ENCODE data around the gene NEUROG1.
"Not testable (repeated sequence)": the region's sequence is repeated elsewhere in the genome, so short reads cannot be mapped to it uniquely, and the experiment has no call there.

The NEUROG1 gene

GRCh38 chr5:135529576-135529975, 6.2 kb downstream of the NEUROG1 start:
- not testable (repeated sequence) for H3K27ac ChIP-seq (ENCODE audit: low read length); H3K4me3 ChIP-seq (ENCODE audit: low read length); H3K9me3 ChIP-seq (ENCODE audit: control insufficient read depth, low read depth, low read length); H3K4me1 ChIP-seq (ENCODE audit: control insufficient read depth, low read depth, low read length); H3K9ac ChIP-seq (ENCODE audit: low read length); H3K36me3 ChIP-seq (ENCODE audit: control insufficient read depth, low read depth, low read length)
- peaks cover 93% of the 10 kb centered on the region for H3K27me3 ChIP-seq (ENCODE audit: control insufficient read depth, insufficient read depth, low read length)

GRCh38 chr5:135526924-135527323, 8.8 kb downstream of the NEUROG1 start:
- Histone ChIP-seq H3K9me3 (ENCODE audit: control insufficient read depth, low read depth, low read length) (no peaks in the 10 kb centered on the region), H3K36me3 (ENCODE audit: control insufficient read depth, low read depth, low read length) (no peaks in the 10 kb centered on the region), H3K4me1 (ENCODE audit: control insufficient read depth, low read depth, low read length) (no peaks in the 10 kb centered on the region), H3K4me3 (ENCODE audit: low read length) (no peak overlapping the region), H3K27ac (ENCODE audit: low read length) (no peak overlapping the region), H3K27me3 (ENCODE audit: control insufficient read depth, insufficient read depth, low read length) (peaks cover 71% of the 10 kb centered on the region), H3K9ac (ENCODE audit: low read length) (no peak overlapping the region)

DNA sequence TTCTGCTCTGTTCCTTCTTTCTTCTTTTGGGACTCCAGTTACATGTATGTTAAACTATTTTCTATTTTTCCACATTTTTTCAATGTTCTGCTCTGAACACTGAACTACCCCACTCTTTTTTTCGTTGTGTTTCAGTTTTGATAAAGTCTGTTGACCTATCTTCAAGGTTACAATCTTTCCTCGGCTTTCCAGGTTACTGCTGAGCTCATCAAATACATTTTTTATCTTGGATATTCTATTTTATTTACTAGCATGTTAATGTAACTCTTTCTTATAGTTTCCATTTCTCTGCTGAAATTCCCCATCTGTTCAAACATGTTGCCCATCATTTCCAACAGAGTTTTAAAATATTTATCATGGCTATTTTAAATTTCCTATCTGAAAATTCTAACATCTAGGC, 13.8 kb downstream of the NEUROG1 start:
- no peak overlapping the region for H3K9ac ChIP-seq (ENCODE audit: low read length)

DNA sequence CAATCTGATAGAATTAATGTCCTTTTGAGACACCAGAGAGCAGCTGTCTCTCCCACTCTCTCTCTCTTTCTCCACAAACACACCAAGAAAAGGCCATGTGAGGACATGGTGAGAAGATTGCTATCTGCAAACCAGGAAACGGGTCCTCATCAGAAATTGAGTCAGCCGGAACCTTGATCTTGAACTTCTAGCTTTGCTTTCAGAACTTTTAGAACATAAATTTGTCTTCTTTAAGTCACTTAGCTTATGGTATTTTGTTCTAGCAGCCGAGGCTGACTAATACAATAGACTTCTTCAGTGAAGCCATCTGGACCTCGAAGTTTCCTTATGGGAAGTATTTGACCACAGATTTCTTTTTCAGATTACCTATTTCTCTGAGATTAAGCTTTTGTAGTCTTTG, 18.1 kb downstream of the NEUROG1 start:
- H3K9me3 ChIP-seq (ENCODE audit: control insufficient read depth, low read depth, low read length): peaks cover 2% of the 10 kb centered on the region
- no peak overlapping the region for H3K4me3 ChIP-seq (ENCODE audit: low read length)
- no peak overlapping the region for H3K9ac ChIP-seq (ENCODE audit: low read length)
- H3K36me3 ChIP-seq (ENCODE audit: control insufficient read depth, low read depth, low read length): no peaks in the 10 kb centered on the region
- peaks cover 8% of the 10 kb centered on the region for H3K27me3 ChIP-seq (ENCODE audit: control insufficient read depth, insufficient read depth, low read length)
- H3K27ac ChIP-seq (ENCODE audit: low read length): no peak overlapping the region
- no peaks in the 10 kb centered on the region for H3K4me1 ChIP-seq (ENCODE audit: control insufficient read depth, low read depth, low read length)

More for the DNA sequence above, 13.8 kb downstream of the NEUROG1 start:
- Histone ChIP-seq H3K4me1 (ENCODE audit: control insufficient read depth, low read depth, low read length) (no peaks in the 10 kb centered on the region), H3K27ac (ENCODE audit: low read length) (no peak overlapping the region), H3K36me3 (ENCODE audit: control insufficient read depth, low read depth, low read length) (no peaks in the 10 kb centered on the region), H3K4me3 (ENCODE audit: low read length) (no peak overlapping the region), H3K27me3 (ENCODE audit: control insufficient read depth, insufficient read depth, low read length) (peaks cover 29% of the 10 kb centered on the region), H3K9me3 (ENCODE audit: control insufficient read depth, low read depth, low read length) (peaks cover 2% of the 10 kb centered on the region)

- H3K27me3 ChIP-seq (ENCODE audit: control insufficient read depth, insufficient read depth, low read length): peaks cover 23% of the 10 kb centered on the region
- no peak overlapping the region for H3K4me3 ChIP-seq (ENCODE audit: low read length)
- no peaks in the 10 kb centered on the region for H3K9me3 ChIP-seq (ENCODE audit: control insufficient read depth, low read depth, low read length)
- no peaks in the 10 kb centered on the region for H3K36me3 ChIP-seq (ENCODE audit: control insufficient read depth, low read depth, low read length)
- H3K27ac ChIP-seq (ENCODE audit: low read length): no peak overlapping the region
- no peaks in the 10 kb centered on the region for H3K4me1 ChIP-seq (ENCODE audit: control insufficient read depth, low read depth, low read length)
- H3K9ac ChIP-seq (ENCODE audit: low read length): no peak overlapping the region
Measured at GRCh38 chr5:135514116-135514515, 21.6 kb downstream of the NEUROG1 start.

GRCh38 chr5:135511761-135512575, 23.8 kb downstream of the NEUROG1 start:
- Histone ChIP-seq H3K36me3 (ENCODE audit: control insufficient read depth, low read depth, low read length) (no peaks in the 10 kb centered on the region), H3K4me3 (ENCODE audit: low read length) (no peak overlapping the region), H3K27me3 (ENCODE audit: control insufficient read depth, insufficient read depth, low read length) (peaks cover 43% of the 10 kb centered on the region), H3K4me1 (ENCODE audit: control insufficient read depth, low read depth, low read length) (peaks cover 3% of the 10 kb centered on the region), H3K9ac (ENCODE audit: low read length) (no peak overlapping the region), H3K27ac (ENCODE audit: low read length) (no peak overlapping the region), H3K9me3 (ENCODE audit: control insufficient read depth, low read depth, low read length) (no peaks in the 10 kb centered on the region)

DNA sequence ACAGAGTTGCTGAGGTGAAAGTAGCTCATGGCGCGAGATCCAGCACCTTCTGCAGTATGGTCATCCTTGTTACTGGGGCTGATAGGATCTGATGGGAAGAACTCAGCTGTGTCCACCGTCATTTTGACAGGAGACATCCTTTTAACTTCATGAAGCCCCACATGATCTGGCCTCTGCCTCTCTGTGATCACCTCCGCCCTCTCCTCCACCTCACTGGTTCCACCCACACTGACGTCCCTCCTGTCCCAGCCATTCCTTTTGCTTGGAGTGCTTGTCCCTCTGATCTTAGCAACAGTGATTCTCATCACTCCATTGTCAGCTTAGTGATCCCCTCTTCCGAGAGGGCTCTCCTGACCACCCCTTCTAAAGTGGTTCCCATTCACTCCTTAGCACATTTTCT, 25.8 kb downstream of the NEUROG1 start:
- H3K9ac ChIP-seq (ENCODE audit: low read length): no peak overlapping the region
- H3K4me1 ChIP-seq (ENCODE audit: control insufficient read depth, low read depth, low read length): peaks cover 3% of the 10 kb centered on the region
- H3K9me3 ChIP-seq (ENCODE audit: control insufficient read depth, low read depth, low read length): no peaks in the 10 kb centered on the region
- peaks cover 45% of the 10 kb centered on the region for H3K27me3 ChIP-seq (ENCODE audit: control insufficient read depth, insufficient read depth, low read length)
- H3K36me3 ChIP-seq (ENCODE audit: control insufficient read depth, low read depth, low read length): no peaks in the 10 kb centered on the region
- no peak overlapping the region for H3K4me3 ChIP-seq (ENCODE audit: low read length)
- H3K27ac ChIP-seq (ENCODE audit: low read length): no peak overlapping the region

DNA sequence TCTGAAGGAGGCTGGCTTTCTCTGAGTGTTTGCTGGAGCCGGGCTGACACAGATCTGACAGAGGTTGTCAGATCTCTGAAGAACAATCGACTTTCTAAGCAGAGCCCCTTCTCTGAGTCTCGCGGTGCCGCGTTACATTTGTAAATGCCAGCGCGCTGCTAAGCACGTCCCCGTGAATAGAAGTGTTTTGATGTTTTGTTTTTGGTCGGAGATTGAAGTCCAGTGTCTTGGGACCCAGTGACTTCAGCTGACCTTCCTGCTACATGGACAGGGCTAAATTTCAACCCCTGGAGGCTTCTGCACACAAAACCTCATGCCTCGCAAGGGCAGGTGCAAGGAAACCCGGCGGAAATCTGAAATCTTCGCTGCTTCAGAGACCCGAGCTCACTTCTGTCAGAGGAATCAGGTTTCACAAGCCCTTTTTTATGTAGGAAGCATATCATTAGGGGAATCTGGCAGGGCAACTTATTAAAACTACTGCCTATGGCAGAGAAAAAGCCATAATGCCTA, 27.2 kb downstream of the NEUROG1 start:
- no peak overlapping the region for H3K9ac ChIP-seq (ENCODE audit: low read length)
- H3K4me1 ChIP-seq (ENCODE audit: control insufficient read depth, low read depth, low read length): peaks cover 3% of the 10 kb centered on the region
- H3K27me3 ChIP-seq (ENCODE audit: control insufficient read depth, insufficient read depth, low read length): peaks cover 56% of the 10 kb centered on the region

GRCh38 chr5:135505973-135506372, 29.8 kb downstream of the NEUROG1 start:
- peaks cover 3% of the 10 kb centered on the region for H3K4me1 ChIP-seq (ENCODE audit: control insufficient read depth, low read depth, low read length)
- H3K9ac ChIP-seq (ENCODE audit: low read length): no peak overlapping the region
- H3K27me3 ChIP-seq (ENCODE audit: control insufficient read depth, insufficient read depth, low read length): peaks cover 77% of the 10 kb centered on the region
- H3K9me3 ChIP-seq (ENCODE audit: control insufficient read depth, low read depth, low read length): no peaks in the 10 kb centered on the region
- no peak overlapping the region for H3K27ac ChIP-seq (ENCODE audit: low read length)
- no peaks in the 10 kb centered on the region for H3K36me3 ChIP-seq (ENCODE audit: control insufficient read depth, low read depth, low read length)
- no peak overlapping the region for H3K4me3 ChIP-seq (ENCODE audit: low read length)

More for the DNA sequence above, 27.2 kb downstream of the NEUROG1 start:
- H3K4me3 ChIP-seq (ENCODE audit: low read length): no peak overlapping the region
- H3K36me3 ChIP-seq (ENCODE audit: control insufficient read depth, low read depth, low read length): no peaks in the 10 kb centered on the region
- H3K27ac ChIP-seq (ENCODE audit: low read length): no peak overlapping the region
- no peaks in the 10 kb centered on the region for H3K9me3 ChIP-seq (ENCODE audit: control insufficient read depth, low read depth, low read length)

- H3K27ac ChIP-seq (ENCODE audit: low read length): no peak overlapping the region
- H3K4me3 ChIP-seq (ENCODE audit: low read length): no peak overlapping the region
- H3K4me1 ChIP-seq (ENCODE audit: control insufficient read depth, low read depth, low read length): peaks cover 3% of the 10 kb centered on the region
- no peak overlapping the region for H3K9ac ChIP-seq (ENCODE audit: low read length)
- no peaks in the 10 kb centered on the region for H3K9me3 ChIP-seq (ENCODE audit: control insufficient read depth, low read depth, low read length)
- H3K36me3 ChIP-seq (ENCODE audit: control insufficient read depth, low read depth, low read length): no peaks in the 10 kb centered on the region
- H3K27me3 ChIP-seq (ENCODE audit: control insufficient read depth, insufficient read depth, low read length): peaks cover 67% of the 10 kb centered on the region
Measured at GRCh38 chr5:135504376-135504775, 31.4 kb downstream of the NEUROG1 start.

DNA sequence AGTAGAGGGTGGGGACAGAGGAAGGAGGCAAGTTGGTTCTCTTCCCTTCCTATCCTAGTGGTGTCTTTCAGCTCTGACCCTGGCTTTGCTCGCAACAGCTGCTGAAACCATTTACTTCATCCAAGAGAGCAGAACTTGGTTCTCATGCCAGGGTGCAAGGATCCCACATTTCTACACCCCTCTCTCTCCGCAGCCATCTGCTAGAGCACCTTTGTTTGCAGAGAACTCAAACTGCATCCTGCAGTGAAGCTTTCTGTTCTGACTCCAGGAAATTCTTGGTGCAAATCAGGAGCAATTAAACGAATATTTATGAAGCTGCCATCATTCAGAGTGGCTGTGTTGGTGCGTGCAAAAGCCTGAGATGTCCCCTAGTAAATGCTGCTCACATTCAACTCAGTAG, 31.9 kb downstream of the NEUROG1 start:
- no peaks in the 10 kb centered on the region for H3K9me3 ChIP-seq (ENCODE audit: control insufficient read depth, low read depth, low read length)
- peaks cover 66% of the 10 kb centered on the region for H3K27me3 ChIP-seq (ENCODE audit: control insufficient read depth, insufficient read depth, low read length)
- no peak overlapping the region for H3K27ac ChIP-seq (ENCODE audit: low read length)
- H3K4me3 ChIP-seq (ENCODE audit: low read length): no peak overlapping the region
- H3K4me1 ChIP-seq (ENCODE audit: control insufficient read depth, low read depth, low read length): peaks cover 3% of the 10 kb centered on the region
- H3K9ac ChIP-seq (ENCODE audit: low read length): no peak overlapping the region
- no peaks in the 10 kb centered on the region for H3K36me3 ChIP-seq (ENCODE audit: control insufficient read depth, low read depth, low read length)
